GM20000 (cell line): ENCODE measurements around the gene RFX8.
"Not testable (repeated sequence)": the region's sequence is repeated elsewhere in the genome, so short reads cannot be mapped to it uniquely, and the experiment has no call there.

Experiments
- DNase-seq: peaks from one replicate; pipeline ENCODE4 v3.0.0; 2012; ENCODE audit warnings: low spot score
- TF ChIP-seq, protein P1 (sequence below): IDR thresholded peaks from 2 replicates; pipeline ENCODE4 v1.5.1; 2012; ENCODE audit warnings: mild to moderate bottlenecking, control low read depth; ENCODE audit errors: extremely low read depth, missing control alignments

Gene RFX8

DNA sequence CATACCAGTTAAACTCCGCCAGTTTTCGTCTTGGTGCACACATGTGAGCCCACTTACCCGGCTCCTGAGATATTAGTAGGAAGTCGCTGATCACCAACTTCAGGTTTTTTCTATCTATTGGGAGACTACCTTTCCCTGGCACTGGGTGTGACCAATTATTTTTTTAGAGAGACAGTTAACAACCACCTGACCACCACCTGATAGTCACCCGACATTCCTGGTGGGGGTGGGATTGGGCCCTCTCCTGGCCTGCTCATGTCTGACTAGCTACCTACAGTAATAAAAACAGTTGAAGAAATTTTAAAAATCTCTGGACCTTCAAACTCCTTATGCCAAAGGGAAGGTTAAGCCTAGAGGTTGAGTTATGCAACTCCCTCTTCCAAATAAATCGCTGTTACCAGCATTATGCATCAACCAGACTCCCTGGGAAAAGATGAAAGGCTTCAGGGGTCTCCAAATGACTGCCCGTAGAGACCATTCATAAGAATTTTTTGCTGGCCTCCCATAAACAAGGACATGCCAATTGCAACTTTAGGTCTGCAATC, 115.4 kb downstream of the RFX8 start:
- no peak for DNase-seq
- TF ChIP-seq, protein P1, sequence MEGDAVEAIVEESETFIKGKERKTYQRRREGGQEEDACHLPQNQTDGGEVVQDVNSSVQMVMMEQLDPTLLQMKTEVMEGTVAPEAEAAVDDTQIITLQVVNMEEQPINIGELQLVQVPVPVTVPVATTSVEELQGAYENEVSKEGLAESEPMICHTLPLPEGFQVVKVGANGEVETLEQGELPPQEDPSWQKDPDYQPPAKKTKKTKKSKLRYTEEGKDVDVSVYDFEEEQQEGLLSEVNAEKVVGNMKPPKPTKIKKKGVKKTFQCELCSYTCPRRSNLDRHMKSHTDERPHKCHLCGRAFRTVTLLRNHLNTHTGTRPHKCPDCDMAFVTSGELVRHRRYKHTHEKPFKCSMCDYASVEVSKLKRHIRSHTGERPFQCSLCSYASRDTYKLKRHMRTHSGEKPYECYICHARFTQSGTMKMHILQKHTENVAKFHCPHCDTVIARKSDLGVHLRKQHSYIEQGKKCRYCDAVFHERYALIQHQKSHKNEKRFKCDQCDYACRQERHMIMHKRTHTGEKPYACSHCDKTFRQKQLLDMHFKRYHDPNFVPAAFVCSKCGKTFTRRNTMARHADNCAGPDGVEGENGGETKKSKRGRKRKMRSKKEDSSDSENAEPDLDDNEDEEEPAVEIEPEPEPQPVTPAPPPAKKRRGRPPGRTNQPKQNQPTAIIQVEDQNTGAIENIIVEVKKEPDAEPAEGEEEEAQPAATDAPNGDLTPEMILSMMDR, result no peak

DNA sequence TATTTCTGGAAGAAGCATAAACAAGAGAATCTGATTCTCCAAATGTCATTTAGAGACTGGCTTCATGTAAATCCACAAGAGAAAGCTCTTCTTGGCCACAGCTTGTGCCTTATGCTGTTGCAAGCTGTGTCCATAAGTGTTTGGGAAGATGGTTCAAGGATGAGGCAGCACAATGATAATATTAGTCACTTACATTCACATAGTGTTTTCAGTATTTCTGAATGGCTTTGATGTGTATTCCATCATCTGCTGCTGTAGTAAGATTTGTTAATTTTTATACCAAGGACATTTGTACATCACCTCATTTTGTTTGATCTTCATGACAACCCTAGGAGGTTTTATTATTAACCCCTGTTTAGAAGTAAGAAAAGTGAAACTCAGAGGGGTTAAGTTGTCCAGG, 117.5 kb downstream of the RFX8 start:
- DNase-seq, result no peak
- TF ChIP-seq, protein P1, result no peak

DNA sequence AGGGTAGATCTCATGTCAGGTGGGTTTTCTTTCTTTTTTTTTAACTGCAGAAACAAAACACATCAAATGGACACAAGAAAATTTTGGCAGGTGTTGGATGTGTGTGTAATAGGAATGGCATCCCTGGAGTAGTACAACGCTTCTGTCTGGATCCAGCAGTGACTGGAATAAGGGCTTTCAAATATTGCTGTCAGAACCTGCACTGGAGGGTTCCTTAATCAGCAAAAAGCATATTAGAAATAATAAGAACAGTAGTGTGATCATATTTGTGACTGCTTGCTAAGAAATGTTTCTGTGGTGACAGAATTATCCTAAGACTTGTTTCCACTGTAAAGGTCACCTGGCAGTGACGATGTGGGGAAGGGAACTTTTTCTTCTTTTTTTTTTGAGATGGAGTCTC, 118.4 kb downstream of the RFX8 start:
- no peak for DNase-seq
- TF ChIP-seq, protein P1, result no peak

DNA sequence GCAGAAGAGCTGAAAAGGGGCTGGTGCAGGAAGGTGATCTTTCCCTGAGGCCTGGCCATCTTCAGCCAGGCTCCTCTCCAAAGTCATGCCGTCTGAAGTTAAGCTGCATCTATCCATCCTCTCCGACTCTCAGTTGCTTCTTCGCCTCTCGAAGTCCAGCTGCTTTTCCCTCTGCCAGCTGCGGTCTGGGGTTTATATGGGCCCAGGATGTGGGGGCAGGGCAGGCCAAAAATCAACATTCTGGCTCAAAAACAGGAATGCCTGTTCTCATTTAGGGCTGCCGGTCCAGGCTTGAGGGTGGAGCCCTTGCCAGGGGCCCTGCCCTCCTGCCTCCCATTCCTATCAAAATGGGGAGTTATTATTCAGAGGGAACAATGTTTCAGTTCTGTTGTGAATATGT, 118.9 kb downstream of the RFX8 start:
- no peak for DNase-seq
- TF ChIP-seq, protein P1, result no peak

DNA sequence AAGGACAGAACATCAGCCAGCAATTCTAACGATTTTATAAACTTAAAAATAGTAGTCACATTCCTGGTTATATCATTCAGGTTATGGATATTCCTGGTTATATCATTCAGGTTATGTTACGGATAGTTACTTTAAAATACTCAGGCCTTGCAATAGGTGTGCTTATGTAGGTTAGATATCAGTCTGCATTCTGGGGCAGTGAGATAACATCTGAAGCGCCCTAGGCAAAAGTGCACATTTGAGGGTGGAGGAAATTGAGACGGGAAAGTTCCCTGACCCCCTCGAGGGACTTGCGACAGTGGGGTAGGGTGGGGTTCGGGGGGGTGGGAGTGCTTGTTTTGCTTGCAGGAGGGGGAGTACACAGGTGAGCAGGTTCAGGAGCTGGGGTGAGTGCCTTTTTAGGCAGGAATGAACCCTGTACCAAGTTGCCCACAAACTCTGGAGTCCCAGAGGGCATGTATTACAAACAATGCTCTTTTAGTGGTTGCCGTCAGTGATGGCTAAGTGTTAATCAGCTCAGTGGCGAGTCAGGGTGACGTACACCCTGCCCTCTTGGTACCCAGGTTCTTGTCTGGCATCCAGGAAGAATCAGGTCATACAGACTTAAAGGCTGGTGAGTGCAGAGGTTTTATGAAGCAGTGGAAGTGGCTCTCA, 119.4 kb downstream of the RFX8 start:
- DNase-seq, result no peak
- TF ChIP-seq, protein P1, result no peak

DNA sequence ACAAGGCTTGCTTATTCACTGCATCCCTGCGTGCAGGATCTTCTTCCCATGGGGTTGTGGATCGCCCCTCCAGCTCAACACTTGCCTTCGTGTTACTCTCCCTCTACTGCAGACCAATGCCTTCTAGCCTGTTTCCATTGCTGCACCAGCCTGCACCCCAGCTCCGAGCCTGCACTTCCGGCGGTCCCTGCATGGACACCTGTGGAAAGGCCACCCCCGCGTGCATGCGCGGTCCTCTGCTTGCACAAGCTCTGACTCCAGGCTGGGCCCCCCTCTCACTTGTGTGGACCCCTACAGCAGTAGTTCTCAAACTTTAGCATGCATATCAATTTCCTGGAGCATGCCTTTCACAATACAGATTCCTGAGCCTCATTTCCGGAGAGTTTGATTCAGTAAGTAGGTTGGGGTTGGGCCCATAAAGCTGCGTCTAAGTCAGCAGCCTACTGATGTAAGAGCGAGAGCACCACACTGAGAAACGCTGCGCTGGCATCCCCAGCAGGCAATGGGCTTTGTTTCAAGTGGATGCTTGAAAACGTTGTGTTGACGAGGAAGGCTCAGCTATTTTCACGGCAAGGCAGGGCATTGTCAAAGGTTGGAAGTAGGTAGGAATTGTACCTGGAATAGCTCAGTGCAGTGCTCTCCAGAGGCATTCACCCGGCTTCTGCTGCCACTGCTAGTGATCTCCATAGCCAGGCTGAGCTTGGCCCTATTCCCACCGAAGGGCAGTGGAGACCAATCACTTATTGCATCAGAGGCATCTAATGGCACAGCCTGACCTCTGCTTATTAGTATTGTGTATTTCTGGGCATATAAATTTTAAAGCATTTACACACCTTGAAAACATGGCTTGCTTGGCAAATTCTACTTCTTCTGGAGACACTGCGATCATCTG, 120.2 kb downstream of the RFX8 start:
- no peak for DNase-seq
- TF ChIP-seq, protein P1, result no peak

DNA sequence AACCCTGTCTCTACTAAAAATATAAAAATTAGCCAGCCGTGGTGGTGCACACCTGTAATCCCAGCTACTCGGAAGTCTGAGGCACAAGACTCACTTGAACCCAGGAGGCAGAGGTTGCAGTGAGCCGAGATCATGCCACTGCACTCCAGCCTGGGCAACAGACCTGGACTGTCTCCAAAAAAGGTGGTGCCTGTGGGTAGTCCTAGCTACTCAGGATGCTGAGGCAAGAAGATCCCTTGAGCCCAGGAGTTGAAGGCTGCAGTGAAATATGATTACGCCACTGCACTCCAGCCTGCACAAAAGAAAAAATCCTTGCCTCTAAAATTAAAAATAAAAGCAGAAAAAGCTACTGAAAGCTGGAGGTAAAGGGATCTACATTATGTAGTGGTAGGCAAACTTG, 122.3 kb downstream of the RFX8 start:
- DNase-seq, result not testable (repeated sequence)
